Measurements from ENCODE around the gene UGT1A10.

Gene UGT1A10

GRCh38 chr2:233688341-233688740 lies 52.1 kb downstream of the UGT1A10 start:
- H3K4me2 ChIP-seq (ENCODE audit: low read length) = no peak overlapping the region
- TF ChIP-seq CTCF (IDR thresholded peaks at IDR 0.05) = no peak
- H3K36me3 ChIP-seq (ENCODE audit: control insufficient read depth, insufficient read depth, low read length) = no peaks in the 10 kb centered on the region
- H3K9me3 ChIP-seq (ENCODE audit: control insufficient read depth, low read length) = no peaks in the 10 kb centered on the region
- no peaks in the 10 kb centered on the region for H3K4me1 ChIP-seq
- H3K4me3 ChIP-seq (ENCODE audit: low read depth, low read length) = no peak overlapping the region
- H3K9ac ChIP-seq = no peak overlapping the region
- H3K79me2 ChIP-seq = no peaks in the 10 kb centered on the region
- H3K27me3 ChIP-seq (ENCODE audit: control insufficient read depth, insufficient read depth, low read length) = no peaks in the 10 kb centered on the region
- no peak overlapping the region for H2AFZ ChIP-seq
- H3K27ac ChIP-seq = no peak overlapping the region

GRCh38 chr2:233689031-233689430 lies 52.8 kb downstream of the UGT1A10 start:
- Histone ChIP-seq H3K79me2 (no peaks in the 10 kb centered on the region), H3K27ac (no peak overlapping the region), H3K4me1 (no peaks in the 10 kb centered on the region), H2AFZ (no peak overlapping the region), H3K36me3 (ENCODE audit: control insufficient read depth, insufficient read depth, low read length) (no peaks in the 10 kb centered on the region), H3K4me3 (ENCODE audit: low read depth, low read length) (no peak overlapping the region), H3K9ac (no peak overlapping the region), H3K4me2 (ENCODE audit: low read length) (no peak overlapping the region), H3K27me3 (ENCODE audit: control insufficient read depth, insufficient read depth, low read length) (no peaks in the 10 kb centered on the region), H3K9me3 (ENCODE audit: control insufficient read depth, low read length) (no peaks in the 10 kb centered on the region)
- no peak for TF ChIP-seq CTCF (IDR thresholded peaks at IDR 0.05)

- Histone ChIP-seq H3K4me2 (ENCODE audit: low read length) (no peak overlapping the region), H3K79me2 (no peaks in the 10 kb centered on the region), H3K36me3 (ENCODE audit: control insufficient read depth, insufficient read depth, low read length) (no peaks in the 10 kb centered on the region), H3K4me1 (no peaks in the 10 kb centered on the region), H2AFZ (no peak overlapping the region), H3K9ac (no peak overlapping the region), H3K9me3 (ENCODE audit: control insufficient read depth, low read length) (no peaks in the 10 kb centered on the region), H3K27ac (no peak overlapping the region), H3K27me3 (ENCODE audit: control insufficient read depth, insufficient read depth, low read length) (no peaks in the 10 kb centered on the region), H3K4me3 (ENCODE audit: low read depth, low read length) (no peak overlapping the region)
- TF ChIP-seq CTCF (IDR thresholded peaks at IDR 0.05) = no peak
Observed at GRCh38 chr2:233689501-233689900, 53.3 kb downstream of the UGT1A10 start.

- Histone ChIP-seq H3K36me3 (ENCODE audit: control insufficient read depth, insufficient read depth, low read length) (no peaks in the 10 kb centered on the region), H3K79me2 (no peaks in the 10 kb centered on the region), H3K4me2 (ENCODE audit: low read length) (no peak overlapping the region), H3K4me3 (ENCODE audit: low read depth, low read length) (no peak overlapping the region), H2AFZ (no peak overlapping the region), H3K27ac (no peak overlapping the region), H3K9me3 (ENCODE audit: control insufficient read depth, low read length) (no peaks in the 10 kb centered on the region), H3K27me3 (ENCODE audit: control insufficient read depth, insufficient read depth, low read length) (no peaks in the 10 kb centered on the region), H3K4me1 (no peaks in the 10 kb centered on the region), H3K9ac (no peak overlapping the region)
- no peak for TF ChIP-seq CTCF (IDR thresholded peaks at IDR 0.05)
Observed at GRCh38 chr2:233690444-233690843, 54.2 kb downstream of the UGT1A10 start.
